HG02623 (cell line): ENCODE measurements around the gene PANX2.

ENCODE experiments used
- ATAC-seq: cut with Tn5 transposase; IDR thresholded peaks from one replicate; pipeline ENCODE4 v1.9.1; 2021; ENCODE audit warnings: moderate library complexity; ENCODE audit not compliant: unreplicated experiment

Gene PANX2

GRCh38 chr22:50183141-50183971, 12.8 kb downstream of the PANX2 start:
- no peak for ATAC-seq

- no peak for ATAC-seq
Measured at GRCh38 chr22:50184004-50184901, 13.7 kb downstream of the PANX2 start.

GRCh38 chr22:50184902-50185374, 14.4 kb downstream of the PANX2 start:
- no peak for ATAC-seq

- peak; percentile 39 for ATAC-seq
Measured at GRCh38 chr22:50185375-50186087, 15.0 kb downstream of the PANX2 start, which contains the start of gene TRABD. TRABD (plus strand) TSS chr22:50185913; CDS start chr22:50193061, 7,148 bp downstream.

GRCh38 chr22:50186181-50186714, 15.7 kb downstream of the PANX2 start:
- no peak for ATAC-seq

- ATAC-seq, result no peak
Measured at GRCh38 chr22:50186761-50187523, 16.4 kb downstream of the PANX2 start.

- ATAC-seq, result no peak
Measured at GRCh38 chr22:50188356-50188755, 17.8 kb downstream of the PANX2 start.

GRCh38 chr22:50189184-50189848, 18.8 kb downstream of the PANX2 start:
- ATAC-seq, result no peak

GRCh38 chr22:50189849-50190181, 19.3 kb downstream of the PANX2 start:
- ATAC-seq, result no peak

- ATAC-seq, result no peak
Measured at GRCh38 chr22:50190182-50190940, 19.8 kb downstream of the PANX2 start.

GRCh38 chr22:50190941-50191741, 20.6 kb downstream of the PANX2 start:
- no peak for ATAC-seq

- no peak for ATAC-seq
Measured at GRCh38 chr22:50192436-50193204, 22.1 kb downstream of the PANX2 start.

GRCh38 chr22:50193621-50194020, 23.1 kb downstream of the PANX2 start:
- ATAC-seq, result no peak

- no peak for ATAC-seq
Measured at GRCh38 chr22:50194037-50194805, 23.7 kb downstream of the PANX2 start.

- ATAC-seq, result no peak
Measured at GRCh38 chr22:50196256-50196655, 25.7 kb downstream of the PANX2 start.

- ATAC-seq, result no peak
Measured at GRCh38 chr22:50197000-50197800, 26.7 kb downstream of the PANX2 start.
